GM12875 (cell line): ENCODE data around the gene LRBA.

Experiments used
- H3K4me3 ChIP-seq: one replicate; pipeline ENCODE4 v1.5.1; 2011; ENCODE audit warnings: low read depth, low read length, control low read depth
- TF ChIP-seq, protein P1 (sequence below): IDR thresholded peaks from 2 replicates; pipeline ENCODE4 v1.5.1; 2011; ENCODE audit warnings: low read depth, mild to moderate bottlenecking, control low read depth, inconsistent platforms, low read length, moderate library complexity, borderline replicate concordance; ENCODE audit not compliant: insufficient read depth

LRBA gene

DNA sequence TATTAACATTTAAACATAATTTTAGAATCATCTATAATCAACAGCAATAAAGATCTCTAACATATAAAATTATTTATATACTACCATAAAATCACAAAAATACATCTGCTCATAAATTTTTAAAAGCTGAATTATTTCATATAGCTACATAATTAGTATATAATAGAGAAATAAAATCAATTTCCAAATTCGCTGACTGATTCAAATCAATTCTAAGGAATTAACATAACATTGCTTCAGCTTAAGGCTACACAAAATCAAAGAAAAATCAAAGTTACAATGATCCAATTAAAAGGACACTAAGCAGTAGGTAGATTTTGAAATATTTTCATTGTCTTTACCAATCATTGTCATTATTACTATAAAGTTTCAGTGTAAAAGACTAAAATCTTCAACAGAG lies 194.7 kb downstream of the LRBA start:
- H3K4me3 ChIP-seq, result no peak overlapping the region
- TF ChIP-seq, protein P1, sequence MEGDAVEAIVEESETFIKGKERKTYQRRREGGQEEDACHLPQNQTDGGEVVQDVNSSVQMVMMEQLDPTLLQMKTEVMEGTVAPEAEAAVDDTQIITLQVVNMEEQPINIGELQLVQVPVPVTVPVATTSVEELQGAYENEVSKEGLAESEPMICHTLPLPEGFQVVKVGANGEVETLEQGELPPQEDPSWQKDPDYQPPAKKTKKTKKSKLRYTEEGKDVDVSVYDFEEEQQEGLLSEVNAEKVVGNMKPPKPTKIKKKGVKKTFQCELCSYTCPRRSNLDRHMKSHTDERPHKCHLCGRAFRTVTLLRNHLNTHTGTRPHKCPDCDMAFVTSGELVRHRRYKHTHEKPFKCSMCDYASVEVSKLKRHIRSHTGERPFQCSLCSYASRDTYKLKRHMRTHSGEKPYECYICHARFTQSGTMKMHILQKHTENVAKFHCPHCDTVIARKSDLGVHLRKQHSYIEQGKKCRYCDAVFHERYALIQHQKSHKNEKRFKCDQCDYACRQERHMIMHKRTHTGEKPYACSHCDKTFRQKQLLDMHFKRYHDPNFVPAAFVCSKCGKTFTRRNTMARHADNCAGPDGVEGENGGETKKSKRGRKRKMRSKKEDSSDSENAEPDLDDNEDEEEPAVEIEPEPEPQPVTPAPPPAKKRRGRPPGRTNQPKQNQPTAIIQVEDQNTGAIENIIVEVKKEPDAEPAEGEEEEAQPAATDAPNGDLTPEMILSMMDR, result no peak

DNA sequence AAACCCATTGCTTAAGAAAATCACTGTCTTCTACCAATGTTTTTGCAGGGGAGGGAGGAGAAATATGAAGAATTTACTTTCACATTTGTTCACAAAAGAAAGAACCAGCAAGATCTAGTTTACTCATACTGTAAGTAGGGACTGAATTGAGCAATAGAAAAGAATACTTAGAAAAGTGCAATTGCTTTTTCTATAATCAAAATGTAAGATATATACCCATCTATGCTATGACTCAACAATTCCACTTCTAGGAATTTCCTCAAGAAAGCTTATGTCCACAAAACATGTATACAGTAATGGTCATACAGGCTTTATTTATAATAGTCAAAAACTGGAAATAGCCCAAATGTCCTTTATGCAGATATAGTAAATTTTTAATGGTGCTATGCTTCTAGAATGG lies 196.4 kb downstream of the LRBA start:
- TF ChIP-seq, protein P1, result no peak
- H3K4me3 ChIP-seq, result no peak overlapping the region

DNA sequence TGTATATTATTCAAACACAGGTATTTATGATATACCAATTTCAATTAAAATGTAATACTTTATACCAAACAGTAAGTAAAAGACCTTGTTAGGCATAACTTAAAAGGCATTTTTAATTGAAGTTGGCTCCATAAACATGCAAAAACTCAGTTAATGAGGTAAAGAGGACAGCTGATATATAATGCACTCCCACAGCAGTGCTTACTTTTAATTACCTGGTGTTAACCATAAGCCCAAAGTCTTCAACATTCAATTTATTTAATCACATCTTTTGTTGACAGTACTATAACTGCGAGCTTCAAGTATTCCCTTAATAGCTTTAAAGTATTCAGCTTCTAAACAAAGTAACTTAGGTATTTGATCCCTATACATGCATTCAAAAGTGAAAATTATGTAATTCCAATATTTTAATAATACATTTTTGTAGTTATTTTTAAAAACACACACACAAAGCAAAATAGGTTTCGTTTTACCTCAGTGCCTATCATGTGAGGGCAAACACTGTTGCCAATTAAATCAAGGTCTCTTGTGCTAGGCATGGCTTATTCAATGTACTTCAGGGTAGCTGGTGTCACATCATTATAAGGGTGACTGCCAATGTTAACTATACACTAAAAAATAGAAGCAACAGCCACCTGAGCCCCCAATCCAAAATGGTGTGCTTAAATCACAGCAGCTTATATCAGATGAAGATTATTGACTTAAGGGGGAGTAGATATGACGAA lies 197.1 kb downstream of the LRBA start:
- TF ChIP-seq, protein P1, result no peak
- H3K4me3 ChIP-seq, result no peak overlapping the region

DNA sequence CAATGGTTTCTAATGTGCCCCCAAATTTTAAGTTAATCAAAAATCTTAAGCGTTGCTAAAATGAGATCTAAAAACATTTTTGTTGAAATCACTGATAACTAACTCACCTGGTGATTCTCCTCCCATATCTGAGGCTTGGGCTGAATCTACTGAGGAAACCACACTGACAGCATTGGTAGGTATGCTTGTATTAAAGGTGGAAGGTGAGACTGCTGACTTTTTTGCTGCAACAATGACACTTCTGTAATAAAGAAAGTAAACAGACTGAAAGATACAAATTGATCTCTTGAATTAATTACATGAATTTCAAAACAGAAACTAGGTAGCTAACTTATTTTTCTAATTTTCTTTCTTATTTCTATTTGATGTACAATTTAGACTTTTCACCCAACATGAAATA lies 198.1 kb downstream of the LRBA start:
- H3K4me3 ChIP-seq, result no peak overlapping the region
- TF ChIP-seq, protein P1, result no peak

DNA sequence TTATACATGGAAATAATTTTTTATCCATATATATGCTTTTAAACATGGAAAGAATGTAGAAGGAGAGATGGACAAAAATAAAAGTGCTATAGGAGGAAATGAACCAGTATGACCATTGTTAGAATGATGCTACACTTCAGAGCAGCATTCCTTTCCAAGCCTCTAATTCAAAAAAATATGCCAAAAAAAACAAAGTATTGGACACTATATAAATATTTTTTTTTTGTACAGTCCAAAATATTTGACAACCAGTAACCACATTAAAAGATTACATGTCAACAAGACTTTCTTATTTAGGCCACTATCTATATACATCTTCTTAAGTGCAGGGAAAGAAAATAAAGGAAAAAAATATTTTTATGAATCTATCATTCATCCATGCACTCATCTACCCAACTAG lies 198.6 kb downstream of the LRBA start:
- TF ChIP-seq, protein P1, result no peak
- no peak overlapping the region for H3K4me3 ChIP-seq

DNA sequence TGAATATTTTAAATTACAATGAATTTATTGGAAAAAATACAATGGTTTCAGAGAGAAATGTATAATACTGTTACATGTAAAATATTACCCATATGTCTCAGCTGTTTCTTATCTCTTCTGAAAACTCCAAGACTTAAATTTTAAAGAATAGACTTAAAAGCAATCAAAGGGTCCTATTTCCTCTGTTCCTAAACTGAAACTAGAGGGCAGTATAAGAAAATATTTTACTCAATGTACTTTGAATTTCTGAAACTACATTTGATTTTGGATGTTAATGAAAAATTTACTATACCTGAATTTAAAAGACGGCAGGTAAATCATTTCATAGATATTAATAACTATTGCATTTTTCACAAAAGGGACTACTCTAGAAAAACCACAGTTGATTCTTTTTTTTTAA lies 200.2 kb downstream of the LRBA start:
- no peak overlapping the region for H3K4me3 ChIP-seq
- TF ChIP-seq, protein P1, result no peak
